ENCODE data around the gene RALGPS2. TPM values are rescaled to one million over a fixed set of nuclear protein-coding genes. Genes with fewer than 3 reads are reported as not detected.

RALGPS2 gene
- polyA plus RNA-seq (2012; ENCODE audit: low read depth, missing spikeins): 1.0 TPM

- DNase-seq (ENCODE audit: insufficient read length, low spot score) (peak; percentile 45), FAIRE-seq (no peak)
- TF ChIP-seq POU2F2 (IDR thresholded peaks at IDR 0.05; ENCODE audit: low read depth, low read length): no peak
- TF ChIP-seq POLR2AphosphoS5 (IDR thresholded peaks at IDR 0.05; ENCODE audit: low read depth, low read length): no peak
- TF ChIP-seq SPI1 (IDR thresholded peaks at IDR 0.05; ENCODE audit: low read depth, low read length): no peak
- TF ChIP-seq TAF1 (IDR thresholded peaks at IDR 0.05; ENCODE audit: low read depth, low read length): no peak
- TF ChIP-seq POLR2A (IDR thresholded peaks at IDR 0.05; ENCODE audit: low read depth, low read length): no peak
- no peak for TF ChIP-seq PAX5 (IDR thresholded peaks at IDR 0.05; ENCODE audit: insufficient read depth, low read length, severe bottlenecking)
Measured at GRCh38 chr1:178724728-178725465, at the start of gene RALGPS2. Gene RALGPS2, plus strand, starts transcription at chr1:178725244. Its CDS starts 51,521 bp downstream, at chr1:178776765.

- no peak for FAIRE-seq
- no peak for DNase-seq (ENCODE audit: insufficient read length, low spot score)
- no peak for TF ChIP-seq POU2F2 (IDR thresholded peaks at IDR 0.05; ENCODE audit: low read depth, low read length)
- no peak for TF ChIP-seq TAF1 (IDR thresholded peaks at IDR 0.05; ENCODE audit: low read depth, low read length)
- no peak for TF ChIP-seq POLR2AphosphoS5 (IDR thresholded peaks at IDR 0.05; ENCODE audit: low read depth, low read length)
- TF ChIP-seq PAX5 (IDR thresholded peaks at IDR 0.05; ENCODE audit: insufficient read depth, low read length, severe bottlenecking): no peak
- no peak for TF ChIP-seq POLR2A (IDR thresholded peaks at IDR 0.05; ENCODE audit: low read depth, low read length)
- no peak for TF ChIP-seq SPI1 (IDR thresholded peaks at IDR 0.05; ENCODE audit: low read depth, low read length)
Measured at GRCh38 chr1:178679237-178679636, 45.8 kb upstream of the RALGPS2 start.

- FAIRE-seq: no peak
- no peak for DNase-seq (ENCODE audit: insufficient read length, low spot score)
- TF ChIP-seq POLR2A (IDR thresholded peaks at IDR 0.05; ENCODE audit: low read depth, low read length) (no peak), SPI1 (IDR thresholded peaks at IDR 0.05; ENCODE audit: low read depth, low read length) (no peak), POU2F2 (IDR thresholded peaks at IDR 0.05; ENCODE audit: low read depth, low read length) (no peak), TAF1 (IDR thresholded peaks at IDR 0.05; ENCODE audit: low read depth, low read length) (no peak), PAX5 (IDR thresholded peaks at IDR 0.05; ENCODE audit: insufficient read depth, low read length, severe bottlenecking) (no peak), POLR2AphosphoS5 (IDR thresholded peaks at IDR 0.05; ENCODE audit: low read depth, low read length) (no peak)
Measured at GRCh38 chr1:178682429-178682828, 42.6 kb upstream of the RALGPS2 start.

- TF ChIP-seq POLR2A (IDR thresholded peaks at IDR 0.05; ENCODE audit: low read depth, low read length) (no peak), SPI1 (IDR thresholded peaks at IDR 0.05; ENCODE audit: low read depth, low read length) (no peak), POU2F2 (IDR thresholded peaks at IDR 0.05; ENCODE audit: low read depth, low read length) (no peak), TAF1 (IDR thresholded peaks at IDR 0.05; ENCODE audit: low read depth, low read length) (no peak), PAX5 (IDR thresholded peaks at IDR 0.05; ENCODE audit: insufficient read depth, low read length, severe bottlenecking) (no peak), POLR2AphosphoS5 (IDR thresholded peaks at IDR 0.05; ENCODE audit: low read depth, low read length) (no peak)
- DNase-seq (ENCODE audit: insufficient read length, low spot score) (no peak), FAIRE-seq (no peak)
Measured at GRCh38 chr1:178682886-178683285, 42.2 kb upstream of the RALGPS2 start.

- FAIRE-seq (no peak), DNase-seq (ENCODE audit: insufficient read length, low spot score) (no peak)
- no peak for TF ChIP-seq TAF1 (IDR thresholded peaks at IDR 0.05; ENCODE audit: low read depth, low read length)
- TF ChIP-seq POU2F2 (IDR thresholded peaks at IDR 0.05; ENCODE audit: low read depth, low read length): no peak
- no peak for TF ChIP-seq SPI1 (IDR thresholded peaks at IDR 0.05; ENCODE audit: low read depth, low read length)
- TF ChIP-seq PAX5 (IDR thresholded peaks at IDR 0.05; ENCODE audit: insufficient read depth, low read length, severe bottlenecking): no peak
- no peak for TF ChIP-seq POLR2A (IDR thresholded peaks at IDR 0.05; ENCODE audit: low read depth, low read length)
- TF ChIP-seq POLR2AphosphoS5 (IDR thresholded peaks at IDR 0.05; ENCODE audit: low read depth, low read length): no peak
Measured at GRCh38 chr1:178683291-178683690, 41.8 kb upstream of the RALGPS2 start.

GRCh38 chr1:178684111-178684510, 40.9 kb upstream of the RALGPS2 start:
- DNase-seq (ENCODE audit: insufficient read length, low spot score) (no peak), FAIRE-seq (no peak)
- TF ChIP-seq SPI1 (IDR thresholded peaks at IDR 0.05; ENCODE audit: low read depth, low read length) (no peak), PAX5 (IDR thresholded peaks at IDR 0.05; ENCODE audit: insufficient read depth, low read length, severe bottlenecking) (no peak), POLR2AphosphoS5 (IDR thresholded peaks at IDR 0.05; ENCODE audit: low read depth, low read length) (no peak), TAF1 (IDR thresholded peaks at IDR 0.05; ENCODE audit: low read depth, low read length) (no peak), POU2F2 (IDR thresholded peaks at IDR 0.05; ENCODE audit: low read depth, low read length) (no peak), POLR2A (IDR thresholded peaks at IDR 0.05; ENCODE audit: low read depth, low read length) (no peak)

- FAIRE-seq (no peak), DNase-seq (ENCODE audit: insufficient read length, low spot score) (no peak)
- no peak for TF ChIP-seq PAX5 (IDR thresholded peaks at IDR 0.05; ENCODE audit: insufficient read depth, low read length, severe bottlenecking)
Measured at GRCh38 chr1:178684542-178685000, 40.5 kb upstream of the RALGPS2 start.

- TF ChIP-seq POLR2AphosphoS5 (IDR thresholded peaks at IDR 0.05; ENCODE audit: low read depth, low read length): no peak
- TF ChIP-seq SPI1 (IDR thresholded peaks at IDR 0.05; ENCODE audit: low read depth, low read length): no peak
- TF ChIP-seq POLR2A (IDR thresholded peaks at IDR 0.05; ENCODE audit: low read depth, low read length): no peak
- FAIRE-seq: no peak
- no peak for DNase-seq (ENCODE audit: insufficient read length, low spot score)
Measured at GRCh38 chr1:178686407-178686806, 38.6 kb upstream of the RALGPS2 start.

GRCh38 chr1:178688244-178688643, 36.8 kb upstream of the RALGPS2 start:
- TF ChIP-seq POLR2A (IDR thresholded peaks at IDR 0.05; ENCODE audit: low read depth, low read length) (no peak), POLR2AphosphoS5 (IDR thresholded peaks at IDR 0.05; ENCODE audit: low read depth, low read length) (no peak), POU2F2 (IDR thresholded peaks at IDR 0.05; ENCODE audit: low read depth, low read length) (no peak), SPI1 (IDR thresholded peaks at IDR 0.05; ENCODE audit: low read depth, low read length) (no peak), PAX5 (IDR thresholded peaks at IDR 0.05; ENCODE audit: insufficient read depth, low read length, severe bottlenecking) (no peak), TAF1 (IDR thresholded peaks at IDR 0.05; ENCODE audit: low read depth, low read length) (no peak)
- DNase-seq (ENCODE audit: insufficient read length, low spot score) (no peak), FAIRE-seq (no peak)

- TF ChIP-seq PAX5 (IDR thresholded peaks at IDR 0.05; ENCODE audit: insufficient read depth, low read length, severe bottlenecking): no peak
- TF ChIP-seq SPI1 (IDR thresholded peaks at IDR 0.05; ENCODE audit: low read depth, low read length): no peak
- TF ChIP-seq TAF1 (IDR thresholded peaks at IDR 0.05; ENCODE audit: low read depth, low read length): no peak
- TF ChIP-seq POU2F2 (IDR thresholded peaks at IDR 0.05; ENCODE audit: low read depth, low read length): no peak
- no peak for TF ChIP-seq POLR2A (IDR thresholded peaks at IDR 0.05; ENCODE audit: low read depth, low read length)
- no peak for TF ChIP-seq POLR2AphosphoS5 (IDR thresholded peaks at IDR 0.05; ENCODE audit: low read depth, low read length)
- FAIRE-seq (no peak), DNase-seq (ENCODE audit: insufficient read length, low spot score) (no peak)
Measured at GRCh38 chr1:178689769-178690168, 35.3 kb upstream of the RALGPS2 start.
